HepG2 (cell line): ENCODE data around the gene IDH3G. TPM values are rescaled to one million over a fixed set of nuclear protein-coding genes. Genes with fewer than 3 reads are reported as not detected.
A peak's percentile ranks its signal among the peaks of the same experiment; 100 is the strongest.

Source experiments
- ATAC-seq: fragments of 200-7000 bp; cut with Tn5 transposase; 3 replicates; pipeline ENCODE4 v1.9.1; 2020; ENCODE audit warnings: mild to moderate bottlenecking, moderate library complexity
- BruUV-seq: library from RNA; stranded (reverse); fragments of 400-500 nt; replicated peaks from 2 replicates; lab custom pipeline; 2021; lab: Mats Ljungman, UMichigan
- CTCF ChIA-PET: fragments of 300-600 bp; formaldehyde crosslinking; extraction: SDS; loops from one replicate; lab custom pipeline; 2021; ENCODE audit warnings: low total read pairs, inconsistent platforms, low intra/inter-chr PET ratio; lab: Yijun Ruan, JAX
- POLR2A ChIA-PET: fragments of 350-600 bp; sonication (Branson Sonifier 250); formaldehyde crosslinking; loops from one replicate; lab custom pipeline; 2020; ENCODE audit warnings: antibody characterized with exemption, inconsistent platforms; lab: Yijun Ruan, JAX
- DNase-seq: peaks from one replicate; pipeline ENCODE4 v3.0.0-alpha.2; 2015; ENCODE audit warnings: low spot score
- FAIRE-seq: peaks from 3 replicates; lab custom pipeline; 2011; peaks lifted over from hg19 to GRCh38; lab: Jason Lieb, UNC
- H2AFZ ChIP-seq: one replicate; pipeline ENCODE4 v1.6.1; 2011; ENCODE audit warnings: low read length, inconsistent platforms
- H3K27ac ChIP-seq: fragments of 300-600 bp; 3 replicates; pipeline ENCODE4 v1.8.0; 2011; ENCODE audit warnings: mixed run types, mild to moderate bottlenecking, mixed read lengths, low read length, inconsistent platforms; ENCODE audit not compliant: insufficient read depth; ENCODE audit errors: extremely low read length
- H3K27me3 ChIP-seq, 2 experiments: fragments of 200-600 bp in 1 of 2; 2 replicates in 1 of 2; 3 replicates in 1 of 2; pipeline versions ENCODE4 v1.6.0 to v1.8.0; 2011; ENCODE audit warnings: low read length in 2 of 2, mild to moderate bottlenecking in 2 of 2, moderate library complexity in 2 of 2, inconsistent platforms in 1 of 2; ENCODE audit not compliant: insufficient read depth in 2 of 2, control insufficient read depth in 1 of 2
- H3K36me3 ChIP-seq, 2 experiments: fragments of 200-600 bp in 1 of 2; replicated peaks in 1 of 2; 2 replicates in 1 of 2; 3 replicates in 1 of 2; pipeline versions ENCODE4 v1.5.1 to v1.8.0; 2011; ENCODE audit warnings: low read length in 2 of 2, inconsistent platforms in 1 of 2; ENCODE audit not compliant: insufficient read depth in 2 of 2, control insufficient read depth in 1 of 2
- H3K4me1 ChIP-seq: 2 replicates; pipeline ENCODE4 v1.5.1; 2012; ENCODE audit warnings: low read length, inconsistent platforms; ENCODE audit not compliant: insufficient read depth
- H3K4me2 ChIP-seq: 2 replicates; pipeline ENCODE4 v1.6.0; 2011; ENCODE audit warnings: low read depth, low read length, inconsistent platforms
- H3K4me3 ChIP-seq, 3 experiments: fragments of 200-600 bp in 1 of 3; sonication (generic), shearing (Covaris generic) in 1 of 3; replicated peaks in 1 of 3; 2 replicates each; pipeline ENCODE4 v1.5.1; 2011 to 2016; ENCODE audit warnings: low read length in 3 of 3, inconsistent platforms in 2 of 3, low read depth in 2 of 3, mild to moderate bottlenecking in 2 of 3, control low read depth in 1 of 3, mixed read lengths in 1 of 3; ENCODE audit not compliant: insufficient read depth in 1 of 3
- H3K79me2 ChIP-seq: one replicate; pipeline ENCODE4 v1.6.1; 2011; ENCODE audit warnings: low read length, inconsistent platforms; ENCODE audit not compliant: insufficient read depth
- H3K9ac ChIP-seq: 2 replicates; pipeline ENCODE4 v1.6.0; 2011; ENCODE audit warnings: mild to moderate bottlenecking, low read depth, low read length, inconsistent platforms; ENCODE audit not compliant: insufficient read depth
- H3K9me3 ChIP-seq: 2 replicates; pipeline ENCODE4 v1.5.1; 2012; ENCODE audit warnings: mild to moderate bottlenecking, low read length
- H4K20me1 ChIP-seq: 2 replicates; pipeline ENCODE4 v1.6.0; 2011; ENCODE audit warnings: inconsistent platforms, mild to moderate bottlenecking, low read length, moderate library complexity; ENCODE audit not compliant: insufficient read depth
- LCORL ChIP-seq, 2 experiments: fragments of 450-650 bp in 1 of 2; sonication (generic) in 1 of 2; formaldehyde crosslinking in 1 of 2; IDR thresholded peaks; 2 replicates each; pipeline versions ENCODE4 v1.5.0 to v1.6.1; 2017 to 2020; ENCODE audit warnings: antibody characterized with exemption in 1 of 2, missing genetic modification reagents in 1 of 2
- RBFOX2 ChIP-seq: fragments of 200-400 bp; formaldehyde crosslinking; IDR thresholded peaks from 2 replicates; pipeline ENCODE4 v1.6.1; 2017; ENCODE audit warnings: low read depth, mild to moderate bottlenecking, low read length
- SIN3B ChIP-seq: fragments of 150-350 bp; IDR thresholded peaks from 2 replicates; pipeline ENCODE4 v1.6.1; 2014; ENCODE audit warnings: low read length
- ZNF121 ChIP-seq: sonication (generic); formaldehyde crosslinking; IDR thresholded peaks from 2 replicates; pipeline ENCODE4 v1.5.0; 2020; ENCODE audit warnings: mild to moderate bottlenecking, missing genetic modification reagents
- ZSCAN29 ChIP-seq: sonication (generic); formaldehyde crosslinking; conservative IDR thresholded peaks from 2 replicates; pipeline ENCODE4 v1.4.0; 2020; ENCODE audit warnings: mild to moderate bottlenecking, missing genetic modification reagents
- WGBS: methylation state at CpG from one replicate; pipeline ENCODE4 v1.1.6; 2017; ENCODE audit warnings: low lambda C conversion rate; 5-methylcytosine and 5-hydroxymethylcytosine counted together
- in situ Hi-C: cut with HindIII; loops from 2 replicates; pipeline ENCODE4 v1.10.0; 2017; ENCODE audit warnings: low pct_unique_long_range_greater_than_20kb; ENCODE audit not compliant: extremely low pct_ligation_motif_present
- intact Hi-C: fragments of 100-400 bp; cut with micrococcal nuclease; formaldehyde crosslinking; loops from one replicate; pipeline ENCODE4 v1.10.0; 2022; ENCODE audit not compliant: unreplicated experiment
- polyA plus RNA-seq, 8 experiments: library from polyadenylated mRNA; depleted of rRNA in 3 of 8; stranded (reverse) in 7 of 8; unstranded in 1 of 8; fragments of >200 nt; fragmentation: Illumina TruSeq in 4 of 8; extraction: Trizol in 4 of 8; gene quantifications; 2 replicates each; pipeline versions ENCODE4 v1.2.1 to v1.2.3, GENCODE V29; 2011 to 2016; ENCODE audit warnings: low read depth in 4 of 8, missing spikeins in 1 of 8, mixed read lengths in 1 of 8; ENCODE audit not compliant: insufficient read depth in 1 of 8
- total RNA-seq, 5 experiments: library from RNA; depleted of rRNA; stranded (reverse); fragments of >200 nt; fragmentation: Illumina TruSeq; extraction: Trizol; gene quantifications; 2 replicates each; pipeline ENCODE4 v1.2.3, GENCODE V29; 2016; ENCODE audit warnings: low read depth in 1 of 5
- TF ChIP-seq, protein P1 (sequence below): sonication (generic); formaldehyde crosslinking; IDR thresholded peaks from 2 replicates; pipeline ENCODE4 v1.5.0; 2020; ENCODE audit warnings: missing genetic modification reagents

Gene IDH3G
- total and polyA plus RNA-seq, 2 of the 13 experiments (the other 11 are each of a cell fraction or from before 2014, with no cell fraction given), result 18.7 to 35.5 TPM

DNA sequence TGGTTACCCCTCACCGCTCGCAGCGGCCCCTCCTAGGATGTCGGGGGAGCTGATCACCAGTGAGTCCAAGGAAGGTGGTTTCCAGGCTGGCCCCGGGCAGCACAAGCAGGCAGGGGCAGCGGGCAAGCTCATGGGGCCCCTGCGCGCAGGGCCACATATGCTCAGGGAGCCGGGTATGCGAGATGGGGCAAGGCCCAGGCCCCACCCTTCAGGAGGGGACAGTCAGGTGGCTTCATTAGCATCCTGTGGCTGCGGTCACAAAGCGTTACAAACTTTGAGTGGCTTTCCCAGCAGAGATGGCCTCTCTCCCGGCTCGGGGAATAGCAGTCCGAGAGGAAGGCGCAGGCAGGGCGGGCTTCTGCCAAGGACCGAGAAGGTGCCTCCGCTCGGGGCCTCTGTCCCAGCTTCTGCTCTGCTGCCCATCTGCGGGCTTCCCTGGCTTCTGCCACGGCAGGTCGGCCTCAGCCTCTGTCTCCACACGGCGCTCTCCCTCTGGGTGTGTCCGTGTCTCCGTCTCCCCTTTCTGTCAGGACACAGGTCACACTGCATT is 56.0 kb downstream of the IDH3G start:
- H4K20me1 ChIP-seq, result no peaks in the 10 kb centered on the region
- H3K4me3 ChIP-seq, result no peak overlapping the region
- intact Hi-C loops (no loop called here), in situ Hi-C loops (no loop called here)
- BruUV-seq, result no TSS peak
- CTCF ChIA-PET, result no interaction called here
- H3K27me3 ChIP-seq, result no peaks in the 10 kb centered on the region
- no peak overlapping the region for H3K27ac ChIP-seq
- H3K79me2 ChIP-seq, result no peaks in the 10 kb centered on the region
- WGBS, result no CpG with 5 or more reads among the region's 27 CpGs
- DNase-seq, result no peak
- no peak overlapping the region for H2AFZ ChIP-seq
- no peak overlapping the region for H3K9ac ChIP-seq
- POLR2A ChIA-PET, result no interaction called here
- FAIRE-seq, result no peak
- TF ChIP-seq ZNF121 (CRISPR knock-in tag), result no peak
- 0 out of 2 replicates have a peak, but pooled peaks have one; percentile 33 for TF ChIP-seq RBFOX2
- H3K36me3 ChIP-seq, result 0 out of 5 replicates have a peak, but pooled peaks cover 0 to 3% of the 10 kb centered on the region in 2 experiments
- H3K4me1 ChIP-seq, result peaks cover 6% of the 10 kb centered on the region; the same call in 1 of the 2 replicates
- no peaks in the 10 kb centered on the region for H3K9me3 ChIP-seq
- H3K4me2 ChIP-seq, result no peak overlapping the region
- no peak for ATAC-seq

DNA sequence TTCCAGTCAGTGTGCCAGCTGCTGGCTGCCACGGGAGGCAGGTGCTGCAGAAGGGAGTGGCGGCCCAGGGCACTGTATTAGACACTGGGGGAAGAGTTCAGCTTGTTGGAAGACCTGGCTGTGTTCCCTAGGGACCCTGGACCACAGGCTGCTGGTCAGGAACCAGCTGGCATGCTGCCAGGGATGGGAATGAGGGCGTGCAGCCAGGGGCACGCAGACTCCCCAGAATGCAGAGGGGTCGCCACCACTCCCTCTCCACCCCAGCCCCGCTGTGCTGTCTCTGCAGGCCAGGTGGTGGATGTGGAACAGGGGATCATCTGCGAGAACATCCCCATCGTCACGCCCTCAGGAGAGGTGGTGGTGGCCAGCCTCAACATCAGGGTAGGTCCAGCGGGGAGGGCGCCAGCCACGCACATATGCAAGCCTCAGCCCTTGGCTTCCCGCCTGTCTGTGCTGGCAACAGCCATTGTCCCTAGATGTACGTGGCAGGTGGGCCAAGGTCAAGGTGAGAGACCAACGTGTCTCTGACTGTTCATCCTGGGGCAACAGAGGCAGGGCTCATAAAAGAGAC is 57.2 kb downstream of the IDH3G start:
- in situ Hi-C loops, result no loop called here
- no peak for ATAC-seq

More for the DNA sequence above, 57.2 kb downstream of the IDH3G start:
- intact Hi-C loops, result no loop called here
- Histone ChIP-seq H2AFZ (no peak overlapping the region), H3K9ac (no peak overlapping the region), H3K79me2 (no peaks in the 10 kb centered on the region), H3K4me3 (no peak overlapping the region), H3K27ac (no peak overlapping the region), H3K4me2 (no peak overlapping the region), H3K9me3 (no peaks in the 10 kb centered on the region)
- POLR2A ChIA-PET, result no interaction called here
- no TSS peak for BruUV-seq
- FAIRE-seq, result no peak
- TF ChIP-seq, protein P1, sequence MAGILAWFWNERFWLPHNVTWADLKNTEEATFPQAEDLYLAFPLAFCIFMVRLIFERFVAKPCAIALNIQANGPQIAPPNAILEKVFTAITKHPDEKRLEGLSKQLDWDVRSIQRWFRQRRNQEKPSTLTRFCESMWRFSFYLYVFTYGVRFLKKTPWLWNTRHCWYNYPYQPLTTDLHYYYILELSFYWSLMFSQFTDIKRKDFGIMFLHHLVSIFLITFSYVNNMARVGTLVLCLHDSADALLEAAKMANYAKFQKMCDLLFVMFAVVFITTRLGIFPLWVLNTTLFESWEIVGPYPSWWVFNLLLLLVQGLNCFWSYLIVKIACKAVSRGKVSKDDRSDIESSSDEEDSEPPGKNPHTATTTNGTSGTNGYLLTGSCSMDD (CRISPR knock-in tag), result no peak
- TF ChIP-seq ZSCAN29 (CRISPR knock-in tag) (no peak), SIN3B (no peak), LCORL (IDR thresholded peaks at IDR 0.05) (peak; percentile 45; the same call in 1 of the 2 replicates), LCORL (CRISPR knock-in tag; IDR thresholded peaks at IDR 0.05) (no peak)
- TF ChIP-seq, all 625 proteins: peak for 1
- 0 out of 5 replicates have a peak, but pooled peaks cover 0 to 3% of the 10 kb centered on the region in 2 experiments for H3K36me3 ChIP-seq
- DNase-seq, result no peak
- peaks cover 9% of the 10 kb centered on the region for H3K4me1 ChIP-seq
- H4K20me1 ChIP-seq, result no peaks in the 10 kb centered on the region
- WGBS, result no CpG with 5 or more reads among the region's 15 CpGs
- no peaks in the 10 kb centered on the region for H3K27me3 ChIP-seq
- CTCF ChIA-PET, result no interaction called here
